ENCODE data around the gene CDH20.
"Not testable (repeated sequence)": the region's sequence is repeated elsewhere in the genome, so short reads cannot be mapped to it uniquely, and the experiment has no call there.

- TF ChIP-seq USF2 (IDR thresholded peaks at IDR 0.05; ENCODE audit: low read depth, low read length); MXI1 (IDR thresholded peaks at IDR 0.05; ENCODE audit: borderline replicate concordance, low read depth, low read length); NFE2L2 (IDR thresholded peaks at IDR 0.05; ENCODE audit: low read depth, low read length); RCOR1 (IDR thresholded peaks at IDR 0.05; ENCODE audit: insufficient replicate concordance, low read length); RFX5 (IDR thresholded peaks at IDR 0.05; ENCODE audit: low read depth, low read length); RAD21 (IDR thresholded peaks at IDR 0.05; ENCODE audit: low read length); BHLHE40 (IDR thresholded peaks at IDR 0.05; ENCODE audit: low read depth, low read length); POLR2A (IDR thresholded peaks at IDR 0.05; ENCODE audit: low read depth, low read length); ELK1 (IDR thresholded peaks at IDR 0.05; ENCODE audit: borderline replicate concordance, low read depth, low read length); FOS (IDR thresholded peaks at IDR 0.05; ENCODE audit: low read depth, low read length); MAFK (IDR thresholded peaks at IDR 0.05; ENCODE audit: low read depth, low read length); SMC3 (IDR thresholded peaks at IDR 0.05; ENCODE audit: low read depth, low read length): not testable (repeated sequence)
- TF ChIP-seq, protein P1, sequence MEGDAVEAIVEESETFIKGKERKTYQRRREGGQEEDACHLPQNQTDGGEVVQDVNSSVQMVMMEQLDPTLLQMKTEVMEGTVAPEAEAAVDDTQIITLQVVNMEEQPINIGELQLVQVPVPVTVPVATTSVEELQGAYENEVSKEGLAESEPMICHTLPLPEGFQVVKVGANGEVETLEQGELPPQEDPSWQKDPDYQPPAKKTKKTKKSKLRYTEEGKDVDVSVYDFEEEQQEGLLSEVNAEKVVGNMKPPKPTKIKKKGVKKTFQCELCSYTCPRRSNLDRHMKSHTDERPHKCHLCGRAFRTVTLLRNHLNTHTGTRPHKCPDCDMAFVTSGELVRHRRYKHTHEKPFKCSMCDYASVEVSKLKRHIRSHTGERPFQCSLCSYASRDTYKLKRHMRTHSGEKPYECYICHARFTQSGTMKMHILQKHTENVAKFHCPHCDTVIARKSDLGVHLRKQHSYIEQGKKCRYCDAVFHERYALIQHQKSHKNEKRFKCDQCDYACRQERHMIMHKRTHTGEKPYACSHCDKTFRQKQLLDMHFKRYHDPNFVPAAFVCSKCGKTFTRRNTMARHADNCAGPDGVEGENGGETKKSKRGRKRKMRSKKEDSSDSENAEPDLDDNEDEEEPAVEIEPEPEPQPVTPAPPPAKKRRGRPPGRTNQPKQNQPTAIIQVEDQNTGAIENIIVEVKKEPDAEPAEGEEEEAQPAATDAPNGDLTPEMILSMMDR (conservative IDR thresholded peaks at IDR 0.05; ENCODE audit: low read depth, low read length) = not testable (repeated sequence)
Observed at GRCh38 chr18:61369671-61370070, 36.4 kb downstream of the CDH20 start.
